GM21723 (cell line): ENCODE results near the gene GOLT1B.
"Not testable (repeated sequence)": the region's sequence is repeated elsewhere in the genome, so short reads cannot be mapped to it uniquely, and the experiment has no call there.

ENCODE experiments used
- ATAC-seq: cut with Tn5 transposase; IDR thresholded peaks from one replicate; pipeline ENCODE4 v1.9.1; 2021; ENCODE audit warnings: mild to moderate bottlenecking, moderate library complexity; ENCODE audit not compliant: unreplicated experiment

Gene GOLT1B

GRCh38 chr12:21501258-21502163 is at the start of gene GOLT1B, which contains the start of gene RECQL:
GOLT1B (plus strand) TSS chr12:21501789; CDS start chr12:21501924, 135 bp downstream.
RECQL (minus strand) TSS chr12:21501635; CDS start chr12:21499570, 2,065 bp downstream.
- ATAC-seq = peak; percentile 98

- no peak for ATAC-seq
Observed at GRCh38 chr12:21453312-21453852, 48.2 kb upstream of the GOLT1B start.

- no peak for ATAC-seq
Observed at GRCh38 chr12:21456291-21456780, 45.3 kb upstream of the GOLT1B start.

- no peak for ATAC-seq
Observed at GRCh38 chr12:21459474-21459873, 42.1 kb upstream of the GOLT1B start.

- ATAC-seq = not testable (repeated sequence)
Observed at GRCh38 chr12:21467334-21467733, 34.3 kb upstream of the GOLT1B start.

- ATAC-seq = no peak
Observed at GRCh38 chr12:21471294-21471693, 30.3 kb upstream of the GOLT1B start.

GRCh38 chr12:21472197-21472823 is 29.3 kb upstream of the GOLT1B start:
- ATAC-seq = no peak

GRCh38 chr12:21475552-21475951 is 26.0 kb upstream of the GOLT1B start:
- no peak for ATAC-seq

- ATAC-seq = no peak
Observed at GRCh38 chr12:21476949-21477348, 24.6 kb upstream of the GOLT1B start.

- ATAC-seq = no peak
Observed at GRCh38 chr12:21478756-21479455, 22.7 kb upstream of the GOLT1B start.

- ATAC-seq = no peak
Observed at GRCh38 chr12:21483531-21483930, 18.1 kb upstream of the GOLT1B start.

- no peak for ATAC-seq
Observed at GRCh38 chr12:21485998-21486397, 15.6 kb upstream of the GOLT1B start.

- ATAC-seq = no peak
Observed at GRCh38 chr12:21499765-21500164, 1.8 kb upstream of the GOLT1B start.

- no peak for ATAC-seq
Observed at GRCh38 chr12:21500786-21501257, 767 bp upstream of the GOLT1B start.

- peak; percentile 2 for ATAC-seq
Observed at GRCh38 chr12:21502164-21502496, 541 bp downstream of the GOLT1B start.

GRCh38 chr12:21502872-21503271 is 1.3 kb downstream of the GOLT1B start:
- ATAC-seq = no peak

- no peak for ATAC-seq
Observed at GRCh38 chr12:21505888-21506287, 4.3 kb downstream of the GOLT1B start.

- no peak for ATAC-seq
Observed at GRCh38 chr12:21507849-21508248, 6.3 kb downstream of the GOLT1B start.

GRCh38 chr12:21509768-21510167 is 8.2 kb downstream of the GOLT1B start:
- ATAC-seq = peak; percentile 95

- ATAC-seq = no peak
Observed at GRCh38 chr12:21516281-21516680, 14.7 kb downstream of the GOLT1B start.

GRCh38 chr12:21518451-21518850 is 16.9 kb downstream of the GOLT1B start:
- ATAC-seq = no peak
